Activated CD4-positive, alpha-beta T cell treated with anti-CD3 and anti-CD28 coated beads for 1 hour (primary cell): ENCODE results near the gene LRPAP1.

Source experiments
- DNase-seq: peaks from one replicate; pipeline ENCODE4 v3.0.0-alpha.2; 2020

LRPAP1 gene

DNA sequence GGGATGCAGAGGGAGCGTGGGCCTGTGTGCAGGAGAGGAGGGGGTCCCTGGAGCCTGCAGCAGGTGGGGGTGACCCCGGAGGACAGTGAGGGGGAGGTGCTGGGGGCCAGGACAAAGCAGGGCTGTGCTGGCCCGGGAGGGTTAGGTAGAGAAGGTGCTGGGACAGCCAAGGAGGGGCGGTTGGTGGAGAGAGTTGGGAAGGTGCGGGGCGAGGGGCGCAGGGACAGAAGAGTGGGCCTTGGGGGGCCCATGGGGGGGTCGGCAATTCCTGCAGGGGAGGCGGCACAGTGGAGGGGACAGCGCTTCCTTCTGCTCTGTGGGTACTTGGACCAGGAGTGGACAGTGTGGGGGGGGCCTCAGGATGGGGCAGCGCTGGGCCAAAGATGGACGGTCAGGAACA is 32.5 kb downstream of the LRPAP1 start:
- DNase-seq = no peak

GRCh38 chr4:3498901-3499510 is 33.2 kb downstream of the LRPAP1 start:
- no peak for DNase-seq

DNA sequence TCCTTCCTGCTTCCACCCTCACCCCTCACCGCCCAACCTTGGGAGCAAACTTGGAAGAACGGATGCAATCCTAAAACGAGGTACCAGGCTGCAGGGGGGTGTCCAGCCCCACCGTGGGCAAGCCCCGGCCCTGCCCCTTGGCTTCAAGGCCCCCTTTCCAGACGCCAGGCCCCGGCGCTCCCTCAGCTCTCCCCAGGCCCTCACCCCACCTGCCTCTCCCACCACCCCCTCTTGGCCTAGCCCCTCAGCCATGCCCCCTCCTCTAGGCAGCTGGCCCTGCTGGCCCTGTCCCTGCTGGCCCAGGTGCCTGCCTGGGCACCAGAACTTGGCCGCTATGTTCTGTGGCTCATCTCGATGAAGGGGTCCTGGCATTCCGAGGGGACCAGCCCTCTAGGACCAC is 33.8 kb downstream of the LRPAP1 start:
- DNase-seq = no peak

DNA sequence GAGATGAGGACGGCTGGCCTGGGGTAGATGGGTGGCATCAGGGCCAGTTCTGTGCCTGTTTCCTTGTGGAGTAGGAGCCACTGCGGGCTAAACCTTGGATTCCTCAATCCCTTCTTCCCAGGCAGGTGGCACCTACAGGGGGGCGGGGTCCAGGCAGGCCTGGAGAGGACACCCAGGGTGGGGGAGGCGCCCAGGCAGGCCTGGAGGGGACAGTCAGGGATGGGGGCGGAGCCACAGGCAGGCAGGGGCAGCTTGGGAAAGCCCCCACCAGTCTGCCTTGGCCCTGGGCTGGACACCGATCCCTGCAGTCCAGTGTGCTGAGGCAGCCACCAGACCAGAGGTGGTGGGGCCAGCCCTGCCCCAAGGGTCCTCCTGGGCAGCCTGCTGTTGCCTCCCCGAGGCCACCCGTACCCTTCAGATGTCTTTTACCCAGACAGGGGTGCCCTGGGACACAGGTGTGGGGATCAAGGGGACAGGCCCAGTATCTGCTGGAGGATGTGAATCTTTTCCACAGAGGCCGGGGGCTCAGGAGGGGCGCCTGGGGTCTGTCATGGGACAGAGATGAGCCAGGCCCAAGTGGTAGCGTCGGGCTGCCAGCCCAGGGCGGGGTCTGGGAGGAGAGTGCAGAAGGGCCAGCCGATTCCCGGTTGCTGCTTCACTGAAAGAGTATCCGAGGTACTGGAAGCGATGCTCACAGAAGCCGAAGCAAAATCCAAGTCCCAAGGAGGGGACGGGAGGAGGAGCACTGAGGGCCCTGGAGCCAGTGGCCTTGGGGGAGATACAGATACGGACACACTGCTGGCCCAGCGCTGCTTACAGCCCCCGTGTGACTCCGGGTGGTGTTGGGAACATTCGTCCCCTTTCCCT is 34.5 kb downstream of the LRPAP1 start:
- DNase-seq = no peak

DNA sequence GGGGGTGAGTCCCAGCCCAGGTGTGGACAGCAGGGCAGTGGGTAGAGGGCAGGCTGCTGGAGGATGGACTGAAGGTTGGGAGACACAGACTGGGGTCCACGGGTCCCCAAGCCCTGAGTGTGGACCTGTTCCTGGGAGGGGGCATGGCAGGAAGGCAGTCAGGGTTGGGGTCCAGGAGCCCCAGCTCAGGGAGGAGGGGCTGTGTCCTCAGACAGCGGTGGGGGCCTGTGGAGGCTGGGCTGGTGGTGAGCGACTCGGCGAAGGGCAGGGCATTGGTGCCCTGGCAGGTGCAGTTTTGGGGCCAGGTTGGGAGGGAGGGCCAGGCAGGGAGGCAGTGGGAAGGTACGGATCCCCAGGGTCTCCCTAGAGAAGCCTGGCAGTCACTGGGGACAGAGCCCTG is 35.1 kb downstream of the LRPAP1 start:
- DNase-seq = no peak

DNA sequence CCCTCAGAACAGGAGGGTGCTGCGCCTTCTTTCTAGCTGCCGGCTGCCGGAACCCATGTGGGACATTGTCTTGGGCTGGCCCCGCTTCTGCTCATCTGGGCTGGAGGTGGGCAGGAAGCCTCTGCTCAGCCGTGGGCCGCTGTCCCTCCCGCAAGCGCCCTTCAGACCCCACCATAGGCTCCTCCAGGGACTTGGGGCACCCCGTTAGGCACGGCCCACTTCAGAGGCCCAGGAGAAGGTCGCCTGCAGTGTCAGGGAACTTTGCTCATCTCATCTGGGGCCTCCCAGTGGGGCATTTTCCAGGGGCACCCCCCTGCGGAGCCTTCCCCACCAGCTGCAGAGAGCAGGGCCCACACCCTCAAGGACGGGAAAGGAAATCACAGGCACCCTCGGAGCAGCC is 36.2 kb downstream of the LRPAP1 start:
- DNase-seq = no peak

GRCh38 chr4:3495204-3495975 is 36.8 kb downstream of the LRPAP1 start:
- DNase-seq = no peak

- no peak for DNase-seq
Observed at GRCh38 chr4:3494462-3494871, 37.8 kb downstream of the LRPAP1 start.

DNA sequence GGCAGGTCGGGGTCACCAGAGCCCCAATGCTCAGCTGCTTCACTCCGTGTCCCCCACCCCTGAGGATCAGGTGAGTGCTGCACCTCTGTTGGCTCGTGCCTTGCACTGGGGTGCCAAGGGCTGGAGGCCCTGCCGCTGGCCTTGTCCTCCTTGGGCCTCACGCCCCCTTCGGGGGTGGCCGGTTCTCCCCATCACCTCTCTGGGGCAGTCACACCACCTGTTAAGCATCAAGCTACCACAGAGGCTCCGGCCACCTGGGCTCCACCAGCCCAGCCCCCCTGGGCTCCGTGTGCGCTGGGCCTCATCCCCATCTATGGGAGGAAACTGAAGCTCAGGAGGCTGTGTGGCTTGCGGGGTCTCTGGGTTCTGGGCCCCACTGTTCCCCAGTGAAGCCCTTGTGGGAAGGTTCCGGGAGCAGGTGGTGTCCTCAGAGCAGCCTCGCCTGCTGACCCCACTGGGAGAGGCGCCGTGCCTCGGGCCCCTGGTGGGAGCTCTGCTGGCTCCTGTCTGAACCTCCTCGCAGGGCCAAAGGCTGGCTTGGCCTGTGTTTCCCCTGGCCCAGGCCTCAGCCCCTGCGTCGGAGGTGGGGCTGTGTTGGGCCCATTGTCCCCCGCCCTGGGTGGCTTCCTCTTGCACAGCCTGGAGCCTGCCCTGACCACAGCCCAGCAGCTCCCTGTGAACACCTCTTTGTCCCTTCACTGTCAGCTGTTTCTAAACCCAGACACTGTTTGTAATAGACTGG is 38.3 kb downstream of the LRPAP1 start:
- no peak for DNase-seq

DNA sequence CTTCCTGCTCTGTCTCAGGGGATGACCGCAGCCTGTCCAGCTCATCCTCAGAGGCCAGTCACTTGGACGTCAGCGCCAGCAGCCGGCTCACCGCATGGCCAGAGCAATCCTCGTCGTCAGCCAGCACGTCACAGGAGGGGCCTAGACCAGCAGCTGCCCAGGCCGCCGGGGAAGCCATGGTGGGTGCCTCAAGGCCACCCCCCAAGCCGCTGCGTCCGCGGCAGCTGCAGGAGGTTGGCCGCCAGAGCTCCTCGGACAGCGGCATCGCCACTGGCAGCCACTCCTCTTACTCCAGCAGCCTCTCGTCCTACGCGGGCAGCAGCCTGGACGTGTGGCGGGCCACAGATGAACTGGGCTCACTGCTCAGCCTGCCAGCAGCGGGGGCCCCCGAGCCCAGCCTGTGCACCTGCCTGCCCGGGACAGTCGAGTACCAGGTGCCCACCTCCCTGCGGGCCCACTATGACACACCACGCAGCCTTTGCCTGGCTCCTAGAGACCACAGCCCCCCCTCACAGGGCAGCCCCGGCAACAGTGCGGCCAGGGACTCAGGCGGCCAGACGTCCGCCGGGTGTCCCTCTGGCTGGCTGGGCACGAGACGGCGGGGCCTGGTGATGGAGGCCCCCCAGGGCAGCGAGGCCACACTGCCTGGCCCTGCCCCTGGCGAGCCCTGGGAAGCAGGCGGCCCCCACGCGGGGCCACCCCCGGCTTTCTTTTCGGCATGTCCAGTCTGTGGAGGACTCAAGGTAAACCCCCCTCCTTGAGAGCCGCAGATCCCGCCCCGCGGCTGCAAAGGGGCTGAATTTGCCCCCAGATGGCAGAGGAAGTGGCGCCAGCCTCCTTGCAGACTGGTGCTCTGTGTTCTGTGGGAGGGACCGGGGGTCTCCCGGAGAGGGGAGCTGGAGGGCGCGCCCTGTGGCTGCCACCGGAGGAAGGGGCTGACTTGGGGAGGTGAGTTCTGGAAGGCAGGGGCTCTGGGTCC is 39.2 kb downstream of the LRPAP1 start:
- no peak for DNase-seq

DNA sequence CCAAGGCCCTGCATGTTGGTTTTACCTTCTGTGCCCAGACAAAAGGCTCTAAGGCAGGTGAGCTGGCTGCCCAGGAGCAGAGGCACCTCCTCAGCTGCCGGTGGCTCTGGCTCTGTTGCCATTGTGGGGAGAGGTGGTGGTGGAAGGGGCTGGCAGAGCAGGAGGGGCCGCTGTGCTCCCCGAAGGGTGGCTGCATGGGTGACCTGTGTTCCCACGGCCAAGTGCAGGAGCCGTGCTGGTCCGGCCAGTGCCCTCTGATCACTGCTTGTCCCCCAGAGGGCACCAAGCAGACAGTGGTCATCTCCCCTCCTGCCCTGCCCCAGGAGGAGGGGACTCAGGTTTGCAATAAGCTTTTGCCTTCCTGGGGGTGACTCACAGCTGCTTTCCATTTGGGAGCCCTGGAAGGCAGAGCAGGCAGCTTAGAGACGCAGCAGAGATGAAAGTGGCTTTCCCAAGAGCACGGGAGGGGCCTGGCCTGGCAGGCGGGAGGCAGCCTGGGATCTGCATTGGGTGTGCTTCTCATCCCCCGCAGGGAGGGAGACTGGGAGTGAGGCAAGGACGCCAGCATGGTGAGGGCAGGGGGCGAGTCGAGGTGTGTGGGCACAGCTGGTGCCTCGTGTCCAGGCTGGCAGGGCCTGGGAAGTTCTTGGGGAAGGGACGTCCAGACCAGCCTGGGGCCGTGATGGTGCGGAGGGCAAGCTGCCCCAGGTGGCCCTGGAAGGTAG is 40.4 kb downstream of the LRPAP1 start:
- no peak for DNase-seq

DNA sequence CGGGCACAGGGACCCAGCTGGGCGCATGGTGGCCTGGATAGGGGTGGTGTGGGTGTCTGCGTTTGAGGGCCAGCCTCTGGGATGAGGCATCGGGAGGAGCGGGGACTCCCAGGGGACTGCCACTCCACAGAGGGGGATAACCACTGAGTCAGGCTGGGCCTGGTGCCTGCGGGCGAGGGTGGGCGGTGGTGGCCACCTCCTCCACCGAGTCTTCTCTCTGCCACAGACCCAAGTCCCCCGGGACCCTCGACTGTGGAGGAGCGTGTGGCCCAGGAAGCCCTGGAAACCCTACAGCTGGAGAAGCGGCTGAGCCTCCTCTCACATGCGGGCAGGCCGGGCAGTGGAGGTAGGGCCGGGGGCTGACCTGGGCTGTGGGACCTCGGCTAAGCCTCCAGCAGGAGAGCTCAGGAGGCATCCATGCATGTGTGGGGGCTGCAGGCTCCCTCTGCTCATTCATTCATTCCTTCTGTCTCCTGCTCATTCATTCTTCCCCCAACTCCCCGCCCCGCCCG is 42.7 kb downstream of the LRPAP1 start:
- no peak for DNase-seq

- no peak for DNase-seq
Observed at GRCh38 chr4:3488820-3489219, 43.4 kb downstream of the LRPAP1 start.

GRCh38 chr4:3487861-3488260 is 44.4 kb downstream of the LRPAP1 start:
- no peak for DNase-seq

DNA sequence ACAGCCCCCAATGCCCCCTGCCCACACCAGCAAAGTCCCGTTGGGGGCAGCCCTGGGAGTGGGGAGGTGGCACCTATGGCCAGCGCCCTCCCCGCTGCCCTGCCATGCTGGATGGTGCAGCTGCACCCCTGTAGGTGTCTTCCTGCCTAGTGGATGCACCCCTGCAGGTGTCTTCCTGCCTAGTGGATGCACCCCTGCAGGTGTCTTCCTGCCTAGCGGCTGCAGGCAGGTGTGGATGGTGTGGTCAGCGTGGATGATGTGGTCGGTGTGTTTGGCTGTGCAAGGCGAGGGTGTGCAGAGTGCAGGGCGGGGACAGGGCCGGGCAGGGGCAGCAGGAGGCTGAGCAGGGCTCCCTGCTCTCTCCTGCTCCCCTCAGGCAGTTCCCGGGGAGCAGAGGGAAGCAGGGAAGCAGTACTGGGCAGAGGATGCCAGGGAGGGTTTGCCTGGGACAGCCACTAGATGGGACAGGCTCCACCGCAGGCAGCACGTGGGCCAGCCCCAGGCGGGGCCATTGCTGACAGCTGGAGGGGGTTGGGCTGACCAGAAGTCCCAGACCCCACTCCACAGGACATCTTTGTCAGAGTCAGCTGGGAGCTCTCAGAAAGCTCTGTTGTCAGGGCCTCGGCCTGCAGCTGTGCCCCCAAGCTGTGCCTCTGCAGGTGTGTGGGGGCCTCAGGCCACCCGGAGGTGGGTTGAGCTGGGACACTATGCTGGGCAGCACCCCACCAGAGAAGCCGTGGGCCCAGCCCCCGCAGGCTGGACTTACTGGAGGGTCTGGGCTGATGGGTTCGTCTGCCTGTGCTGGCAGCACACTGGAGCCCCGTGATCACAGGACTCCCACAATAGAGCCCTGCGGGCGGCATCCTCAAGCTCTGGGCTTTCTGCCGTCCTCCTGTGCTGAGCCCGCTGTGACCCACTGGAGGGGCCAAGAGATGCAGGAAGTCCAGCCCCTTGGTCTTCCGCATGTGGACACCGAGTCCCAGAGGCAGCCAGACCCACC is 45.4 kb downstream of the LRPAP1 start:
- no peak for DNase-seq

GRCh38 chr4:3485886-3486540 is 46.2 kb downstream of the LRPAP1 start:
- no peak for DNase-seq

GRCh38 chr4:3485011-3485791 is 47.0 kb downstream of the LRPAP1 start:
- no peak for DNase-seq
